ENCODE measurements around the gene KCND2. TPM values are rescaled to one million over a fixed set of nuclear protein-coding genes. Genes with fewer than 3 reads are reported as not detected.
A peak's percentile ranks its signal among the peaks of the same experiment; 100 is the strongest.

Gene KCND2
- total and polyA plus RNA-seq, 2 of the 8 experiments (the other 6 are each of a cell fraction or from before 2014, with no cell fraction given): 4.6 to 7.7 TPM

DNA sequence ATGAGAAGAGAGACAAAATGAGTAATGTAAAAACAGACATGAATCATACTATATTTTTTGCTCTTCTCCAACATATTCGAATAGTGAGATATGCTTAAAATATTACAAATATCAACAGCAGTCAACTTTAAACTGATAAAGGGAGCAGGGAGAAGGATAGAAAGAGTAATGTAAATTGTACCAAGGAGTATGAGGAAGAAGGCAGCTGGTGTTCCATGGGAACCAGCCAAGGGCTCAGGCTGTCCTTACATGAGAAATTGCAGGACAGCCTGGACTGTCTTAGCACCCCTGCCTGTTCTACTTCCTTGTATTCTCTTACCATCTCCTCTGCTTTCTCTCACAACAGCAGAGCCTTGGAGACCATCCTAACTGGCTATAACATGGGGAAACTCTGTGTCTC lies 456.3 kb downstream of the KCND2 start:
- Histone ChIP-seq H3K9me3 (ENCODE audit: insufficient read depth in 2 of 2, low read depth in 1 of 2, low read length in 1 of 2) (no peaks in the 10 kb centered on the region), H3K27ac (ENCODE audit: low read depth, low read length) (no peak overlapping the region), H2BK120ac (replicated peaks; ENCODE audit: low read depth, low read length) (no peak overlapping the region), H3K4ac (replicated peaks; ENCODE audit: insufficient read length, low read depth, low read length) (no peak overlapping the region), H3K14ac (ENCODE audit: insufficient read length) (no peak overlapping the region), H3K9ac (replicated peaks in 1 of 4; ENCODE audit: extremely low read depth in 1 of 4, low read depth in 3 of 4, low read length in 3 of 4) (no peak overlapping the region), H3K23me2 (ENCODE audit: low read depth, low read length) (no peaks in the 10 kb centered on the region), H3K79me1 (ENCODE audit: low read depth, low read length) (no peaks in the 10 kb centered on the region), H2BK15ac (ENCODE audit: low read length) (no peak overlapping the region), H2AK5ac (ENCODE audit: low read depth, low read length) (no peak overlapping the region), H3K27me3 (replicated peaks in 1 of 4; ENCODE audit: control insufficient read depth in 3 of 4, extremely low read depth in 1 of 4, insufficient read depth in 3 of 4, low read length in 3 of 4) (no peaks in the 10 kb centered on the region), H2BK20ac (ENCODE audit: low read length) (no peak overlapping the region), H3K18ac (ENCODE audit: extremely low read depth, low read length) (no peak overlapping the region), H4K20me1 (replicated peaks in 1 of 2; ENCODE audit: control insufficient read depth in 1 of 2, insufficient read depth in 2 of 2, low read length in 2 of 2) (no peaks in the 10 kb centered on the region), H4K8ac (ENCODE audit: extremely low read depth, insufficient read depth, low read length) (no peak overlapping the region), H3K56ac (replicated peaks; ENCODE audit: insufficient read length, low read depth, low read length) (no peak overlapping the region), H2BK12ac (ENCODE audit: low read depth, low read length) (0 out of 2 replicates have a peak overlapping the region, but pooled peaks have one; percentile 46), H4K5ac (ENCODE audit: insufficient read length, low read depth, low read length) (no peak overlapping the region), H3K79me2 (ENCODE audit: control insufficient read depth in 1 of 2, insufficient read depth in 2 of 2, low read length in 2 of 2) (no peaks in the 10 kb centered on the region), H3K4me3 (ENCODE audit: extremely low read depth in 1 of 4, insufficient read depth in 2 of 4, low read depth in 3 of 4, low read length in 4 of 4) (0 out of 8 replicates have a peak overlapping the region, but pooled peaks of 1 of the 4 experiments have one; percentile 3), H3K4me2 (ENCODE audit: insufficient read depth in 1 of 2, low read depth in 2 of 2, low read length in 2 of 2) (peak overlapping the region in 1 of 2 experiments; percentile 35; a peak in 1 of 4 replicates), H2BK5ac (ENCODE audit: low read depth, low read length) (no peak overlapping the region; the same call in 1 of the 2 replicates), H2AFZ (ENCODE audit: low read length) (no peak overlapping the region), H4K91ac (replicated peaks; ENCODE audit: insufficient read length, low read length) (no peak overlapping the region), H3K4me1 (replicated peaks in 1 of 4; ENCODE audit: control insufficient read depth in 3 of 4, insufficient read depth in 4 of 4, low read length in 3 of 4) (peaks cover 0 to 4% (median 2%) of the 10 kb centered on the region in 4 experiments; a peak in 1 of 7 replicates), H3K36me3 (ENCODE audit: control insufficient read depth in 2 of 4, insufficient read depth in 4 of 4, low read length in 3 of 4) (no peaks in the 10 kb centered on the region), H3K23ac (ENCODE audit: insufficient read length) (no peak overlapping the region)
- TF ChIP-seq CBX5 (IDR thresholded peaks at IDR 0.05; ENCODE audit: low read depth, low read length) (no peak), EP300 (IDR thresholded peaks at IDR 0.05; ENCODE audit: borderline replicate concordance in 1 of 2, low read depth in 2 of 2, low read length in 2 of 2) (no peak)
- TF ChIP-seq, protein P1, sequence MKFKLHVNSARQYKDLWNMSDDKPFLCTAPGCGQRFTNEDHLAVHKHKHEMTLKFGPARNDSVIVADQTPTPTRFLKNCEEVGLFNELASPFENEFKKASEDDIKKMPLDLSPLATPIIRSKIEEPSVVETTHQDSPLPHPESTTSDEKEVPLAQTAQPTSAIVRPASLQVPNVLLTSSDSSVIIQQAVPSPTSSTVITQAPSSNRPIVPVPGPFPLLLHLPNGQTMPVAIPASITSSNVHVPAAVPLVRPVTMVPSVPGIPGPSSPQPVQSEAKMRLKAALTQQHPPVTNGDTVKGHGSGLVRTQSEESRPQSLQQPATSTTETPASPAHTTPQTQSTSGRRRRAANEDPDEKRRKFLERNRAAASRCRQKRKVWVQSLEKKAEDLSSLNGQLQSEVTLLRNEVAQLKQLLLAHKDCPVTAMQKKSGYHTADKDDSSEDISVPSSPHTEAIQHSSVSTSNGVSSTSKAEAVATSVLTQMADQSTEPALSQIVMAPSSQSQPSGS (IDR thresholded peaks at IDR 0.05; ENCODE audit: low read length): no peak
- DNase-seq (ENCODE audit: low read depth in 1 of 2, low spot score in 2 of 2) (no peak), FAIRE-seq (no peak)
- WGBS, 2 experiments (ENCODE audit: extremely low coverage in 1 of 2, insufficient coverage in 1 of 2, insufficient read length in 1 of 2, insufficient replicate concordance in 2 of 2, low coverage in 1 of 2, low lambda C conversion rate in 2 of 2, missing lambda C conversion rate in 1 of 2): 59% methylated on average over 1 of the region's 1 CpG; no CpG with 5 or more reads in 1 of the 2 experiments
- ChIA-PET CTCF (ENCODE audit: partially characterized antibody) (interaction anchor here (1.1 kb wide), 1 partner anchor 11 kb away, joined by 3 read pairs; no protein-coding TSS in a partner anchor), POLR2A (ENCODE audit: partially characterized antibody) (no interaction called here)
